Nephron progenitor cell (in vitro differentiated cells): Measurements from ENCODE around the gene SLC39A9.

Experiments
- DNase-seq: peaks from one replicate; pipeline ENCODE4 v3.0.0; 2021
- H3K27ac Mint-ChIP-seq: 2 replicates; pipeline ENCODE4 v1.8.0; 2021; ENCODE audit warnings: mild to moderate bottlenecking, moderate library complexity, mixed read lengths
- H3K27me3 Mint-ChIP-seq: 2 replicates; pipeline ENCODE4 v1.8.0; 2021; ENCODE audit warnings: mild to moderate bottlenecking, low read depth, mixed read lengths; ENCODE audit not compliant: poor library complexity
- H3K36me3 Mint-ChIP-seq: 2 replicates; pipeline ENCODE4 v1.8.0; 2021; ENCODE audit warnings: low read depth, mixed read lengths
- H3K4me1 Mint-ChIP-seq: 2 replicates; pipeline ENCODE4 v1.8.0; 2021; ENCODE audit warnings: mixed read lengths
- H3K4me3 Mint-ChIP-seq: 2 replicates; pipeline ENCODE4 v1.8.0; 2021; ENCODE audit warnings: mild to moderate bottlenecking, moderate library complexity, mixed read lengths
- H3K9me3 Mint-ChIP-seq: 2 replicates; pipeline ENCODE4 v1.8.0; 2021; ENCODE audit warnings: mild to moderate bottlenecking, moderate library complexity, mixed read lengths
- CTCF ChIP-seq: fragments of 200-600 bp; sonication (generic); IDR thresholded peaks from 2 replicates; pipeline ENCODE4 v1.5.0; 2021; ENCODE audit warnings: antibody characterized with exemption

The SLC39A9 gene

GRCh38 chr14:69485701-69486100 is 87.2 kb downstream of the SLC39A9 start:
- no peaks in the 10 kb centered on the region for H3K36me3 Mint-ChIP-seq
- H3K9me3 Mint-ChIP-seq: no peaks in the 10 kb centered on the region
- no peak overlapping the region for H3K27ac Mint-ChIP-seq
- H3K27me3 Mint-ChIP-seq: peaks cover 93% of the 10 kb centered on the region
- H3K4me3 Mint-ChIP-seq: no peak overlapping the region
- H3K4me1 Mint-ChIP-seq: peaks cover 26% of the 10 kb centered on the region
- no peak for TF ChIP-seq CTCF
- DNase-seq: no peak

GRCh38 chr14:69487226-69487625 is 88.7 kb downstream of the SLC39A9 start:
- no peaks in the 10 kb centered on the region for H3K9me3 Mint-ChIP-seq
- peaks cover 93% of the 10 kb centered on the region for H3K27me3 Mint-ChIP-seq
- no peak for DNase-seq
- H3K4me1 Mint-ChIP-seq: peaks cover 20% of the 10 kb centered on the region
- TF ChIP-seq CTCF: no peak
- H3K36me3 Mint-ChIP-seq: no peaks in the 10 kb centered on the region
- H3K27ac Mint-ChIP-seq: no peak overlapping the region
- H3K4me3 Mint-ChIP-seq: no peak overlapping the region

GRCh38 chr14:69487771-69488170 is 89.3 kb downstream of the SLC39A9 start:
- TF ChIP-seq CTCF: no peak
- Mint-ChIP-seq H3K27me3 (peaks cover 90% of the 10 kb centered on the region), H3K4me3 (no peak overlapping the region), H3K9me3 (no peaks in the 10 kb centered on the region), H3K27ac (no peak overlapping the region), H3K4me1 (peaks cover 20% of the 10 kb centered on the region), H3K36me3 (no peaks in the 10 kb centered on the region)
- DNase-seq: no peak

GRCh38 chr14:69489495-69489894 is 91.0 kb downstream of the SLC39A9 start:
- H3K9me3 Mint-ChIP-seq: no peaks in the 10 kb centered on the region
- TF ChIP-seq CTCF: no peak
- no peak for DNase-seq

GRCh38 chr14:69490219-69490918 is 91.9 kb downstream of the SLC39A9 start:
- no peaks in the 10 kb centered on the region for H3K36me3 Mint-ChIP-seq
- H3K4me3 Mint-ChIP-seq: no peak overlapping the region
- H3K9me3 Mint-ChIP-seq: no peaks in the 10 kb centered on the region
- TF ChIP-seq CTCF: no peak
- peaks cover 87% of the 10 kb centered on the region for H3K27me3 Mint-ChIP-seq
- H3K4me1 Mint-ChIP-seq: peaks cover 7% of the 10 kb centered on the region
- no peak overlapping the region for H3K27ac Mint-ChIP-seq
- DNase-seq: no peak

More at GRCh38 chr14:69489495-69489894, 91.0 kb downstream of the SLC39A9 start:
- no peaks in the 10 kb centered on the region for H3K36me3 Mint-ChIP-seq
- H3K4me3 Mint-ChIP-seq: no peak overlapping the region
- H3K4me1 Mint-ChIP-seq: peaks cover 7% of the 10 kb centered on the region
- H3K27ac Mint-ChIP-seq: no peak overlapping the region
- H3K27me3 Mint-ChIP-seq: peaks cover 86% of the 10 kb centered on the region

GRCh38 chr14:69491193-69491592 is 92.7 kb downstream of the SLC39A9 start:
- Mint-ChIP-seq H3K4me1 (peaks cover 7% of the 10 kb centered on the region), H3K36me3 (no peaks in the 10 kb centered on the region), H3K9me3 (no peaks in the 10 kb centered on the region), H3K4me3 (no peak overlapping the region), H3K27me3 (peaks cover 85% of the 10 kb centered on the region), H3K27ac (no peak overlapping the region)
- no peak for TF ChIP-seq CTCF
- no peak for DNase-seq
